ENCODE data around the gene FGF19.

The FGF19 gene

DNA sequence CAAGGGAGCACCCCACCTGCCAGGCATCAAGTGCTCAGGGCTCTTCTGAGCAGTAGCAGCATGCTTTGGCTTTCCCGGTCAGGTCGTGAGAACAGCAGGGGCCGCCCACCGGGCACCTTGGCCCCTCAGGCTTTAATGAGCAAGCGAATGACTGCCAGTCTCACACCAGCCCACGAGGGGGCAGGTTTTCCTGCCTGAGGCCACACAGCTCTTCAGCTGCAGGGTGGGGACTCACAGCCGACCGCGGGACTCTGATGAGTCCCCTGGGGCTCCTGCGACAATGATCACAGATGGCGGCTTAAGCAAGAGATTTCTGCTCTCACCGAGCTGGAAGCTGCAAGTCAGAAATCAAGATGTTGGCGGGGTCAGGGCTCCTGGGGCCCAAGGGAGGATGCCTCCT lies 14.3 kb upstream of the FGF19 start:
- peak; percentile 94 for DNase-seq (ENCODE audit: low spot score)

DNA sequence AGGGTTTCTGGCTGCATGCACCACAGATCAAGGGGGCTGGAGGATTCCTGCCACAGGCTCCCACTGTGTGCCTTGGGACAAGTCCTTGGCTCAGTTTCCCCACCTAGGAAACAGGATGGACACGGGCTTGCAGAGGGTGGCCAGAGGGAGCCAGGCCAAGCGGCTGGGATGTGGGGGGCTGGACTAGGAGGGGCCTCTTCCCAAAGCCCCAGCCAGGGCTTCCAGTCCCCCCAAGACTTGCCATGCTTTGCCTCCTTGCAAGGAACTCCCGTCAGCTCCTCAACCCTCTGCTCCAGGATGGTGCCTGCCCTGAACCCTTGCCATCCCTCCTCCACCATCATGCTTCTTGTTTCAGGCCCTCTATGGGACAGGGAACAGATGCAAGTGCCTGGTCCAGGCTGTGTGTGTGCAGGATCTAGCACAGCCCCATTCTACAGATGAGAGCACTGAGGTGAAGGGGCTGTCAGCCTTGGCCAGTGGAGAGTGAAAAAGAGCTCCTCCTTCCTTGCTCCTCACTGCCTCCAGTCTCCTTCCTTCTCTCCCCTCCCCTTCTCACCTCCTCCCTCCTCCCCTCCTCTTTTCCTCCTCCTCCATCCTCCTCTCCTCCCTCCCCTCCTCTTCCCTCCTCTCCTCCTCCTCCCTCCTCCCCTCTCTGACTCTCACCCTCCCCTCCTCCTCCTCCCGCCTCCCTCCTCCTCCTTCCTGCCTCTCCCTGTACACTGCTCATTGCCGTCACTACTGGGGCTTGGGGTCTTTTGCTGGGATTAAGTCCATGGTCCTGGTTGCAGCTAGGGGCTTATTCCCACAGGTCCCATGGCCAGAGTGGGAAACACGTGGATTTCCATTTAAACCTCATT lies 13.3 kb upstream of the FGF19 start:
- no peak for DNase-seq (ENCODE audit: low spot score)

DNA sequence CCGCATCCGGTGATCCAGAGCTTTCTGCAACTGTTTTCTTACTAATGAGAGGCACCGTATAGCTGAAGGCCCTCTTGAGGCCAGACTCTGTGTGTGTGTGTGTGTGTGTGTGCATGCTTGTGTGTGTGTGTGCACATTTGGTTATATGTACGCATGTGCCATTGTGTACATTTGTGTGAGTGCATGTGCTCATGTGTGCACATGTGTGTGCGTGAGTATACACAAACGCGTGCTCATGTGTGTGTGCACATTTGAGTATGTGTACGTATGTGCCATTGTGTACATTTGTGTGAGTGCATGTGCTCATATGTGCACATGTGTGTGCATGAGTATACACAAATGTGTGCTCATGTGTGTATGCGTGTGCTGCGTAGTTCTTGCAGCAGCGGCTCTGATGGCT lies 12.3 kb upstream of the FGF19 start:
- DNase-seq (ENCODE audit: low spot score): no peak

DNA sequence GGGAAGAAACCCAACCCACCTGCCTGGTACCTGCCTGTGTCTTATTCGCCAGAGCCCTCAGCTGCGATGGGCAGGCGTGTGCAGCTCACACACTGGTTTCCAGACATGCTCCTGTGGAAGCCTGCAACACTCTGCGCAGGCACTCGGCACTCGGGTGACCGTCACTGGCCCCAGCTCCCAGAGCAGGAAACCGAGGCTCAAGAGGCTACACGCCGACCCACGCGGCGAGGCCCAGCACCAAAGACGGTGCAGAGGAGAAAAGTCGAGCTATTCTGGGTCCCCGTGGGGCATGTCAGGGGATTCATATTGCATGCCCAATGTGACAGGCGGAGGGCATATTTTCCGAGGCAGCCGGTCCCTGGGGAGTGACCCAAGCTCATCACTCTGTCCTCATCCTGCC lies 11.6 kb upstream of the FGF19 start:
- DNase-seq (ENCODE audit: low spot score): no peak

DNA sequence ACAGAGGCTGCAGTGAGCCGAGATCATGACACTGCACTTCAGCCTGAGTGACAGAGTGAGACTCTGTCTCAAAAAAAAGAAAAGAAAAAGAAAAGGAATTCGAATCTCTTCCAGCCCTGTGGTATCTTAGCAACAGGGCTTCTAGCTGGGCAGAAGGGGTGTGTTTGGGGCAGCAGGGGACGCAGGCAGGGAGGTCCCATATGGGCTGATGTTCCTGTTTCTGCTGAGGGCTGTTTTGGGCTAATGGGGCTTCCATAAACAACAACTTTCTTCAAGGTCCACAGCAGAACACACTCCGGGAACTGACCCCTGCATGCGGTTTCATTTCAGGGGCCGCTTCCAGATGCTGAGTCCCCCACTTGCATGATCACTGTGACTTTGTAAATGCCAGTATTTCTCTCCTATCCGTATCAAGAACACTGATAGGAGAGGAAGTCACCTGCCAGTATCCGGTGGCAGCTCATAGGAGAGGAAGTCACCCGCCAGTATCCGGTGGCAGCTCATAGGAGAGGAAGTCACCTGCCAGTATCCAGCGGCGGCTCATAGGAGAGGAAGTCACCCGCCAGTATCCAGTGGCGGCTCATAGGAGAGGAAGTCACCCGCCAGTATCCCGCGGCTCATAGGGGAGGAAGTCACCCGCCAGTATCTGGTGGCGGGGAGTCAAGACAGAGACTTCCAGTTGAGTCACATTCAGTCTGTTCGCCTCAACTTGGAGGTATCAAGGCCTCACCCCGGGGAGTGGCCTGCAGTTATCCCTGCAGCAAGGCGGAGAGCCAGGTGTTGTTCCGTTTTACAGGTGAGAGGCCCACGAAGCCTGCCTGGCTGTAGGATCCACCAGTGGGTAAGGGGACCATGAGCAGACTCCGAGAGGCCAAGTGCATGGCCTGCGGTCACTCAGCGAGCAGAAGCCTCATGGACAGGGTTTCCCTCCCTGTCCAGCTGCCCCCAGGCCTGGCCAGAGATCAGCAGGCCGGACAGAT lies 8.3 kb upstream of the FGF19 start:
- DNase-seq (ENCODE audit: low spot score): no peak

DNA sequence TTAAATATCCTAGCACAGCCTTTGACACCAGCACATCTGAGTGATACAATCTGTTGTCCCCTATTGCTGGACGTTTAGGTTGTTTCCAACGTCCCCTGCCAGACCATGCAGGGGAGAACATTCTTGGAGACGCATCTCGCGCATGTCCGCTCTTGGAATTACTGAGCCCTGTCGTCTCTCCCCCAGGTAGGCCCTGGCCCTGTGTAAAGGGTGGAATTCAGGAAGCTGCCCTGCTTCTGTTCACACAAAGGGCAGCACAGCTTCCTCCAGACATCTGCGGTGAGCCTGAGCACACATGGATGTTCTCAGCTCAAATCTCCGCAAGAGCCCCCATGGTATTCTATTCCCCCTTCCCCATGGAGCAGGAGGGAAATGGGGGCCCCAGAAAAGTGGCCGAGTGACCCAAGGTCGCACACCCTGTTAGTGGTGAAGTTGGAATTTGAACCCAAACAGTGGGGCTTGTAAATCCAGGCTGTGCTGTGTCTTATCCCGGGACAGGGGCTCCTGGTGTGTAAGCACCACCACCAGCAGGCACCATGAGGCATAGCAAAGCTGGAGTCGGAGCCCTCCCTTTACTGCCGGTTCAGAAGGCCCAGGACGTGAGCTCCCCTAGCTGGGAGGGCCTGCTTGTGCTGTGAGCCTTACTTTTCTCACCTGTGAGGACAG lies 5.0 kb upstream of the FGF19 start:
- DNase-seq (ENCODE audit: low spot score): peak; percentile 92

DNA sequence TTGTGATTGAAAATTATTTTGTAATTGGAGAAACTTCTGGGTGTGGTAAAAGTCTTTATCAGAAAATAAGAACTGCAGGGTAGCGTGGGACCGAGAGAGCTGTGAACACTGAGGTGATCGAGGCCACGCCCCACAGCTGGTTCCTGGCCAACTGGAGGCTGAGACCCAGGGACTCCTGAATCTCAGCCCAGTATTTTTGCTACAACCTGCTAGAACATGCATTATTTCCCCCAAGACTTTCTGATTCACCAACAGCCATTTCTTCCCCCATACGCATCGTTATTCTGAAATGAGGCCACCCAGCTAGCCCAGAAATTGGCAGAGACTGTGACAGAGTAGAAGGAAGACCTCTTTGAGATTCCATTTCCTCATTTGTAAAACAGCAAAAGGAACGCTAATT lies 3.4 kb upstream of the FGF19 start:
- DNase-seq (ENCODE audit: low spot score): no peak

DNA sequence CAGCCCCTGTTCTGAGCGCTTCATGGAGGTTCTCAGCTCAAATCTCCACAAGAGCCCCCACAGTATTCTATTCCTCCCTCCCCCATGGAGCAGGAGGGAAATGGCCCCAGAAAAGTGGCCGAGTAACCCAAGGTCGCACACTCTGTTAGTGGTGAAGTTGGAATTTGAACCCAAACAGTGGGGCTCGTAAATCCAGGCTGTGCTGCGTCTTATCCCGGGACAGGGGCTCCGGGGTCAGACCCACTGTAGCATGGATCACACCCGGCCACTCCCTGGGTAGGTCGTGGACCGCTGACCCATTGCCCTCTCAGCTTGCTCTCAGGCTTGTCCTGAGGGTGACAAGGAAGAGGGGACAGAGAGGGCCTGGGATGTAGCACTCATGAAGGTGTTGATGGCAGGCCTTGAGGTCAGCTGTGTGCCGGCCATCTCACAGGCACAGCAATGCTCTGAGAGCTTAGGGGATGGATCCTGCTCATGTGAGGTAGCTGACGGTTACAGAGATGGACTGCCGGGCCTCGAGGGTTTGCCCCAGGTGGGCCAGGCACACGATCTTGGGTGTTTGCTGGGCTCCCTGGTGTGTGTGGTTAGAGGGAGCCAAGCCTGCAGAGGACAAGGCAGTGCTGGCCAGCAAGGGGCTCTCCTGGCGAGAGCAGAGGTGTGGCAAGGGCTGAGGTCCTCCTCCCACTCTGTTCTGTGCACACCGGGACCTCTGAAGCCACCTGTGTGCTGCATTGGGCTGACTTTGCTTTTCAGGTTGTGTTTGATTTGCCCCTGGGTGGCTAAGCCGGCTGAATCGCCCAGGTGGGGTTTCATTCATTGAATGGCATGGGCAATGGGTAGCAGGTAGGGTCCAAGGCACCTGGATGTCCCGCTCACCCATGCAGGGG lies 2.3 kb upstream of the FGF19 start:
- peak; percentile 94 for DNase-seq (ENCODE audit: low spot score)

DNA sequence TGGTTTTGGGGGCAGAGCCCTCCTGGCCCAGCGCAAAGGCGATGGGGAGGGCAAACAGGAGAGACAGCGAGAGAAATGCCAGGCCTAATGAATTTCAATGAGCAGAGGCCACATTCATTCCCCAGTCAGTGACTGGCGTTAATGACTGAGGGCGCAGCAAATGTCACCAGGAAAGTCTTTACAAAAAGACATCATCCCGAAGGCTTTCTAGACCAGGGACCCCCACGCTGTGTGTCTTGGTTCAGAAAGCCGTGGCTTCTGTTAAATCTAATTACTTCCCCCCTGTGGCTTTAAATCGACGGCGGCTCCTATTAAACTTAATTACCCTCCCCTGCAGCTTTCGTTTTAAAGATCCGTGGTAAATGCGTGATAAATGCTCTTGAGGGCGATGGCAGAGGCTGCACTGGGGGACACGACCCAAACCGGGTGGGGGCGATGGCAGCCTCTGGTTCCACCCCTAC lies 1.6 kb upstream of the FGF19 start:
- no peak for DNase-seq (ENCODE audit: low spot score)

DNA sequence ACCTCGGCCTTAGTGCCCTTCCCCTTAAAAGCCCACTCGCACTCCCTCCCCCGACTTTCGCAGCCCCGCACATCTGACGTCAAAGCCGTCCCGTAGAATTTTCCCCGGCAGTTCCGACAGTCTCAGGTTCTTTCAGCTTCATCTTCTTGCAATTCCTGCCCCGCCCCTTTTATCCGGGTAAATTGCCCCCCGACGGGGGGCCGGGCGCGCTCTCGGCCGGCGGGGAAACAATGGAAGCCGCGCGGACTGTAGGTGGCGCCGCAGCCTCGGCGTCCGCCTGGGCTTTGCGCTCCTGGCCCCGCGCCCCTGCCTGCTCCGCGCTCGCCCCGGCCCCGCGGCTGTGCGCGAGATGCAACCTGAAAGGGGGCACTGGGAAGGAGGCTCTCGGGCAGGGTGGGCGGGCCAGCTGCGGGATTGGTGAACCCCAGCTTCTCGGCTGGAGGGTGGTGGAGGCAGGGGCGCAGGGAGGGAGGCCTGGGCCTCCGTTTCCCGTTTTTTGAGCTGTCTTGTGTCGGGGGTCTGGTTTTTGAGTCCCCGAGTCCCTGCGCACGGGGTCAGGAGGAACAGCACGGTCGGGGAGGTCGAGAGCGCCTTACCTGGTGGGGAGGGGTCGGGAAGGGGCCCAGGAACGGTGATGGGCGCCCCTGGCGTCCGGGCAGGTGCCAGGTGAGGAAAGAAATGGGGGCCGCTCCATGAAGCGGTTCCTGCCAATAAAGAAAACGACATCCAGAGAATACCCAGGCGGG lies 859 bp upstream of the FGF19 start:
- peak; percentile 96 for DNase-seq (ENCODE audit: low spot score)

DNA sequence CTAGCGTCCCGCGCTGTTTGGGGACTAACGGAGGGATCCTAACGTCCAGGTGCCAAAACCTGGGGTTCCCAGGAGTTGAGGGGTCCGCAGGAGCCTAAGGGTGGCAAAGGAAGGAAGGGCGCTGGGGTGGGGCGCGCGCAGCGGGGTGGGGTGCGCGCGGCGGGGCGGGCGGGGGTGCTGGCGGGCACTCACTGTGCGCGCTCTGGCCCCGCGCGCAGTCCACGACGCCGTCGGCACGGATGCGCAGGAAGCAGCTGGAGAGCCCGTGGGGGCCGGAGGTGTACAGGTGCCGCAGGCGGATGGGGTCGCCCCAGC lies 412 bp downstream of the FGF19 start:
- DNase-seq (ENCODE audit: low spot score): no peak

DNA sequence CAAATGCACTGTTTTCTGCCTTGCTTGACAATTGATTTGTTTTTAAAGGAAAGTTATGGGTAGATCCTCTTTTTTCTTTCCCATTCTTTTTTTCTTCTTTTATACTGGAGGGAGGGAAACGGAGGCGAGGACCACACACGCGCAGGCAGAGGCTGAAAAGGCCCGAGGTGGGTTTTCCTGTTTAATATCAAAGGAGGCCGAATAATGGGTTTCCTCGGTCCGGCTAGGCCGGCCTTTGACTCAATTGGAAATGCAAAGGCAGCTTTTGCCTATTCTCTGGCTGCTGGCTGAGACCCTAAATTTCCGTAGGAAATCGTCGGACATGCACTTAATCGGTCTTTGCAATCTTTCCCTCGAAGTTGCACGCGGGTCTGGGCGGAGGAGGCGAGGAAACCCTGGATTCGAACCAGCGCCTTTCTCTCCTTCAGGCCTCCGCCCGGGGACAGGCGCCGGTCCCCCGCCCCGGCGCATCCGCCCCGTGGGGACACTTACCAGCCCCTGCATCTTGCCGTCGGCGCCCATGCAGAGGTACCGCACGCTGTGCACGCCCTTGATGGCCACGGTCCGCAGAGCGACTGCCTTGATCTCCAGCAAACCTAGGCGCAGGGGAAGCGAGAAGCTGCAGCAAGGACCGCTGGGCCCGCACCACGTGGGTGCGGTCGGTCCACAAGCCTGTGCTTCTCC lies 911 bp downstream of the FGF19 start:
- no peak for DNase-seq (ENCODE audit: low spot score)

DNA sequence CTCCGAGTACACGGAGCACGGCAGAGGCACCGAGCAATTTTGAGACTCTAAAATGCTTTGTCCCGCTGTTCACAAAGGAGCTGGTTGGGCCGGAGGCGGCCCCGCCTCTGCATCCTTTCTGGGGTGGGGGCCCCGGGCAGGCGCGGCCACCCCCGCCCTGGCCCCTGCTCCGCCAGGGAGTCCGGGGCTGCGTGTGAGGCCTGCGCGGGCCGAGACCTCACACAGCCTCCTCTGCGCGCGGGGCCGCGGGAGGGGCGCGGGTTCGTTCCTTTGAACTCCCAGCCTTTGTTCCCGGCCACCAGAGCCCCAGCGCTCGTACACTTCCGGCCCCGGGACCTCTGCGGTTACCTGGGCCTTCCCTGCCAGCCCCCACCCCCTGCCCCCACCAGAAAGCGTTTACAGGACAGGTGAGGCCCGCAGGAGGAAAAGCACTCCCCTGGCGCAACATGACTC lies 1.6 kb downstream of the FGF19 start:
- no peak for DNase-seq (ENCODE audit: low spot score)

DNA sequence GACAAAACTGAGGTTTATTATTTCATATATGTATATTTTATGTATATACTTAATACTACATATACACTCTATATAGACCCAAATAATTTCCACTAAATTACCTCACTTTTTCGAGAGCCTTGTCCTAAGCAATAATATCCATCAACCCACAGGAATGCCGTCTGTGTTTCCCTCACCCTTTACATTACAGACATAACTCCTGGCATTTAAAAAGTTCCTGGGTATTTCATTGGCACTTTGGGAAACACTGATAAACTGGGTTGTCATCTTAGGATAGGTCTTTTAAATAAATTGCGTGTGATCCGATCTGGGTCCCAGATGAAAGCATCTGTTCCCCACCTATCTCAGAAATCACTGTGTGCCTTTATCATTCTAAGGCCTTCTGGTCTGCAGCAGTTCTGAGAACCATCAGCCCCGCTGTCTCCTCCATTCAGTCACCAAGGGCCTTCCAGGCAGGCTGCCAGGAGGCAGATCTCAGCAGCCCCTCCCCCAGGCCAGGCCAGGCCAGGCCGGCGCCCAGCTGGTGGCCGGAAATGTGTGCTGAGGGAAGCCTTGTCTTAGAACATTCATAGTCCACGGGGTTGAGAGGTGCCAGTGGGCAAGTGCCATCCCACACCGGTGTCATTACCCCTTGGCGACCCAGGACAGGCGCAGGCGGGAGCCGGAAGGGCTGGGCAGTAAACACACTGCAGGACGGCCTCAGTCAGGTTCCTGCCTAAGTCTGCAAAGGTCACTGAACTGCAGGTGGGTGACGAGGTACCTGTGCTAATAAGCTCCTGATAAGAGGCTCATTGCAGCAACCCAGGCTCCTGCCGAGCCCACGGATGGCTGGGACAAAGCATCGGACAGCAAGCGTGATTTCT lies 3.3 kb downstream of the FGF19 start:
- peak; percentile 100 for DNase-seq (ENCODE audit: low spot score)

DNA sequence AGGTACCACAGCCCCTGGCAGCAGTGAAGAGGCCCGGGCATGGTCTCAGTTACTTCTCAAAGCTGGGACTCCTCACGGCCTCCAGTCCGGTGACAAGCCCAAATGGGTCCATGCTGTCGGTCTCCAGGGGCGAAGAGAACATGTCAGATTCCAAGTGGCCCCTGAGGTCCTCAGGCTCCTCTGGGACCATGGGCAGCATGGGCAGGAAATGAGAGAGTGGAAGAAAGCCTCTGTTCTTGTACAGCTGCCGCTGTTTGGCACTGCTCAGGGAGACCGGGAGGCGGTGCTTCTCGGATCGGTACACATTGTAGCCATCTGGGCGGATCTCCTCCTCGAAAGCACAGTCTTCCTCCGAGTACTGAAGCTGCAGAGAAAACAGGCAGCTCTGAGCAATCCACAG lies 4.6 kb downstream of the FGF19 start:
- no peak for DNase-seq (ENCODE audit: low spot score)

DNA sequence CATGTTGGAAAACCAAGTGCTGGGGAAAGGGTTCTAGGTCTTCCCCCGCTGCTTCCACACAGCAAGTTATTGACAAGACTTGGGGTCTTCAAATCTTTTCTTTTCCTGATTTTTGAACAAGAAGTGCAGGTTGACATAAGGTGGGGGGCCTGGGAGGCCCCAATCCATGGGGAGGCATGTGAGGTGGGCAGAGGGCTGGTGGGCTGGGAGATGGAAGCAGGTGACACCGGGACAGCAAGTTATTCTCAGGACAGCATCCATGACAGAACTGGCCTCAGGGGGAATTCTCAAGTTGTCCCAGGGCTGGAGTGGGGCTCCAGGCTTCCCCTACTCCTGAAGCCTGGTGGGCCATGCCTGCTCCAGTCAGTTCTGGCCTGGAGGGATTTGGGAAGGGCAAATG lies 5.5 kb downstream of the FGF19 start:
- no peak for DNase-seq (ENCODE audit: low spot score)

DNA sequence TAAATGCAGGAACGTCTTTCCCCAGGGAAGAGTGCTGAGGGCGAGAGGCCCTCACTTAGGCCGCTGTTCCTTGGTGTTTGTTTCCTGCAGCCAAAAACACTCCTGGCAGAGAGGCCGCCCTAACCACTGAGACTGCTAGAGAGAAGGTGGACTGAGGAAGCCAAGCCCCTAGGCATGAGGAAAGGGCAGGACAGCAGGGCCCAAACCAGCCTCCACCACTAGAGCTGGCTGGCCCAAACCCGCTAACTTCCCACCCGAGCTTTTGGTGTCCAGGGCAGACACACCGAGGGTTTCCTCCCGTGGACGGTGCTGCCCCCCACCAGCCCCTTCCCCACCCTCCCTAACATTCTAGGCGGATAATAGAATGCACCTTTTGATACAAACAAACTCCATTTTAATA lies 6.0 kb downstream of the FGF19 start:
- DNase-seq (ENCODE audit: low spot score): no peak

DNA sequence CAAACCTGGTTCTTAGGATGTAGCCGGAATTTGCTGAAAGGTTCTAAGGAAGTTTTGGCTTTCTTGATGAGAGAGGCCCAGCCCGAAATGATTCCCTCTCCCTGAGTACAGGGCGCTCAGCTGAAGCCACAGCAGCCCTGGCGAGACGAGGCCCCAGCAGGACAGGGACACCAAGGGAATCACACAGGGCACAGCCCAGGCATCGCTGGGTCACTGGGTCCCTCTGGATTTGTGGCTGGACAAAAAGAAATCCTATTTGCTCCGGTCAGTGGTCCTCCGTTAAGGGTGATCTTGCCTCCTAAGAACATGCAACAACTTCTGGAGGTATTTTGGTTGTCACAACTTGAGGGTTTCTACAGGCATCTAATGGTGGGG lies 6.4 kb downstream of the FGF19 start:
- DNase-seq (ENCODE audit: low spot score): no peak

DNA sequence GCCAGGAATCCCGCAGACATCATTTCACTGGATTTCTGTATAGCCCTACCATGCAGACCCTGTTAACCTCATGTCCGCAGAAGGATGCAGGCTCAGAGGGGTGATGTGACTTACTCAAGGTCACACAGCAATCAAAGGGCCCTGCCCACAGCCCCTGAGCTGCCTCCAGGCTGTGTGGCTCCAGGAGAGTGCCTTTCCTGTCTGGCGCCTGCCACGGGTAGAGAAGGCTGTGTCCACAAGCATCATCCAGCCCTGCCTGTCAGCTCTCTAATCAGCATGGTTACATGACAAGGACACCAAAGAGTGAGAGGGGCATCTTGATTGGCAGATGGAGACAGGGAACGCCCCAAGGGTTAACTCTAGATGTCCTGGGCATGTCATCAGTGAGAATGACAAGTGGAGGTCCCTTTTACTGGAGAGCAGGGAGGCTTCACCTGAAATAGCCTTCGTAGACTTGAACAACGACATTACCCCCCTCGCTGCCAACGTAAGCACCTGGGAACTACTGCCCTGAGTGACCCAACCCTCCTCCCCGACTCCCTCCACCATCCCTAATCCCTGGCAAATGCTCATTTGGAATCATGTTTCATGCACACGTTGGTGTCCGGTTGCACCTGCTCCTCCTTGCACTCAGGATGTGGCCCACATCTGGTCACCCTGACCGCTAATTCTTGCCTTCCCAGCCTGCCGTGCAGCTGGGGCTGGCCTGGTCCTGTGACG lies 6.9 kb downstream of the FGF19 start:
- no peak for DNase-seq (ENCODE audit: low spot score)

All from HuH-7.5 (cell line).